ENCODE results near the gene GPR160. TPM values are rescaled to one million over a fixed set of nuclear protein-coding genes. Genes with fewer than 3 reads are reported as not detected.

GPR160 gene
- total and polyA plus RNA-seq, 2 experiments from 2014 or later, result 39.4 to 55.7 TPM

GRCh38 chr3:169992156-169992555, 45.6 kb upstream of the GPR160 start:
- peaks cover 40% of the 10 kb centered on the region for H3K36me3 ChIP-seq (ENCODE audit: insufficient read depth)
- H3K27me3 ChIP-seq (ENCODE audit: insufficient read depth), result no peaks in the 10 kb centered on the region
- H3K79me2 ChIP-seq (replicated peaks; ENCODE audit: insufficient read depth), result no peaks in the 10 kb centered on the region
- Mint-ChIP-seq H3K27ac (no peak overlapping the region), H3K27me3 (ENCODE audit: insufficient read depth, low read depth, poor library complexity) (no peaks in the 10 kb centered on the region), H3K36me3 (ENCODE audit: low read depth) (peaks cover 24% of the 10 kb centered on the region), H3K9me3 (no peaks in the 10 kb centered on the region), H3K4me3 (no peak overlapping the region), H3K4me1 (no peaks in the 10 kb centered on the region)
- no peak overlapping the region for H3K27ac ChIP-seq (ENCODE audit: low read depth)
- DNase-seq (ENCODE audit: low spot score), result no peak
- H2AFZ ChIP-seq, result no peak overlapping the region
- peaks cover 9% of the 10 kb centered on the region; the same call in 1 of the 2 replicates for H4K20me1 ChIP-seq (replicated peaks; ENCODE audit: insufficient read depth)
- H3K4me2 ChIP-seq, result no peak overlapping the region
- H3K9me2 ChIP-seq (ENCODE audit: insufficient read depth), result no peaks in the 10 kb centered on the region
- no peak for ATAC-seq
- no peak for TF ChIP-seq JUNB (IDR thresholded peaks at IDR 0.05; ENCODE audit: unreplicated experiment)
- no peak for TF ChIP-seq EZH2phosphoT487 (IDR thresholded peaks at IDR 0.05; ENCODE audit: unreplicated experiment)
- TF ChIP-seq EZH2 (IDR thresholded peaks at IDR 0.05; ENCODE audit: low read depth, unreplicated experiment), result no peak
- TF ChIP-seq POLR2AphosphoS5 (IDR thresholded peaks at IDR 0.05; ENCODE audit: low read depth), result no peak
- TF ChIP-seq ZNF114 (CRISPR knock-in tag; IDR thresholded peaks at IDR 0.05), result no peak
- no peaks in the 10 kb centered on the region for H3K4me1 ChIP-seq (ENCODE audit: insufficient read depth)
- no peak overlapping the region for H3K4me3 ChIP-seq
- H3F3A ChIP-seq (replicated peaks; ENCODE audit: low read depth), result no peaks in the 10 kb centered on the region

- Mint-ChIP-seq H3K27me3 (ENCODE audit: insufficient read depth, low read depth, poor library complexity) (no peaks in the 10 kb centered on the region), H3K9me3 (no peaks in the 10 kb centered on the region), H3K4me1 (no peaks in the 10 kb centered on the region), H3K27ac (no peak overlapping the region), H3K4me3 (no peak overlapping the region), H3K36me3 (ENCODE audit: low read depth) (peaks cover 22% of the 10 kb centered on the region)
- no peaks in the 10 kb centered on the region for H3K79me2 ChIP-seq (replicated peaks; ENCODE audit: insufficient read depth)
- no peak for ATAC-seq
- no peaks in the 10 kb centered on the region for H3K9me2 ChIP-seq (ENCODE audit: insufficient read depth)
- no peaks in the 10 kb centered on the region for H3K4me1 ChIP-seq (ENCODE audit: insufficient read depth)
- H3K4me3 ChIP-seq, result no peak overlapping the region
- peaks cover 37% of the 10 kb centered on the region for H3K36me3 ChIP-seq (ENCODE audit: insufficient read depth)
- no peaks in the 10 kb centered on the region for H3K27me3 ChIP-seq (ENCODE audit: insufficient read depth)
- H4K20me1 ChIP-seq (replicated peaks; ENCODE audit: insufficient read depth), result peaks cover 9% of the 10 kb centered on the region; the same call in 1 of the 2 replicates
- no peak overlapping the region for H3K27ac ChIP-seq (ENCODE audit: low read depth)
- no peak for DNase-seq (ENCODE audit: low spot score)
- H2AFZ ChIP-seq, result no peak overlapping the region
- no peaks in the 10 kb centered on the region for H3F3A ChIP-seq (replicated peaks; ENCODE audit: low read depth)
- no peak overlapping the region for H3K4me2 ChIP-seq
- TF ChIP-seq ZNF114 (CRISPR knock-in tag; IDR thresholded peaks at IDR 0.05), result no peak
- TF ChIP-seq JUNB (IDR thresholded peaks at IDR 0.05; ENCODE audit: unreplicated experiment), result no peak
- TF ChIP-seq EZH2 (IDR thresholded peaks at IDR 0.05; ENCODE audit: low read depth, unreplicated experiment), result no peak
- TF ChIP-seq EZH2phosphoT487 (IDR thresholded peaks at IDR 0.05; ENCODE audit: unreplicated experiment), result no peak
- TF ChIP-seq ZNF462 (CRISPR knock-in tag; IDR thresholded peaks at IDR 0.05), result no peak
- TF ChIP-seq CREB1 (CRISPR knock-in tag; IDR thresholded peaks at IDR 0.05; ENCODE audit: low read depth), result no peak
- no peak for TF ChIP-seq CTCF (conservative IDR thresholded peaks at IDR 0.05; ENCODE audit: low read depth in 2 of 2)
- TF ChIP-seq ETS1 (IDR thresholded peaks at IDR 0.05), result no peak
- no peak for TF ChIP-seq POLR2AphosphoS5 (IDR thresholded peaks at IDR 0.05; ENCODE audit: low read depth)
- no peak for TF ChIP-seq ZNF331 (CRISPR knock-in tag; IDR thresholded peaks at IDR 0.05; ENCODE audit: low read depth)
Observed at GRCh38 chr3:169992781-169993180, 45.0 kb upstream of the GPR160 start.

Data from GM23338 (cell line).